GM15510 (cell line): ENCODE results near the gene GFRA4.

Experiments
- POLR2A ChIP-seq: IDR thresholded peaks from 3 replicates; pipeline ENCODE4 v1.6.1; 2011; ENCODE audit warnings: borderline replicate concordance; ENCODE audit not compliant: insufficient read length; ENCODE audit errors: extremely low read depth

The GFRA4 gene

DNA sequence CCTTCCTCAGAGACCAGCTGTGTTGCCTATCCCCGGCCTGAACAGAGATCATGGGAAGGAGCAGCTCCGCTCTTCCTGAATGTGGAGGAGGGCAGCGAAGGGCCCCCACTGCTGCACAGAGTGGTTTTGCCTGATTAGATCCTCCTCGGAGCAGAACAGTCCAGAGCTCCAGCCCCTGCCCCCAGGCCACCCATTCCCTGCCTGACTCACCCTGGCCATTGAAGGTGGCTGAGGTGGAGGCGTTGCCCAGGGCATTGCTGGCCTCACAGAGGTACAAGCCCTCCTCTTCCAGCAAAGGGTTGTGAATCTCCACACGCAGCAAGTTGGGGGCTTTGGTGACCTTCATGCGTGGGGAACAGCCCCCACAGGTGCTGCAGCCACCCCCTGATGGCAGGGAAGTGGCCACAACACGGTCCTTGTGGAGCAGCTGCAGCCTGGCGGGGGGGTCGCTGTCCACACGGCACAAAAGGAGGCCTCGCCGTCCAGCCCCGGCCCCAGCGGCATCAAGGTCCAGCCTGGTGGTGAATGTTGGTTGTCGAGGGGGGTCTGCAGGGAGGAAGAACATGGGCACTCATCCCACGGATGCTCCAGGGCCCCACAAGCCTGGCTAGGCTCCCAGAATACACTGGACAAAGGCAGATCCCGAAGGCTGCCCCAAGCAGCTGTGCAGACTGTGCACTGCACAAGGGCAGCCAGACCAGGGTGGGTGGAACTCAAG lies 34.5 kb upstream of the GFRA4 start:
- no peak for TF ChIP-seq POLR2A

DNA sequence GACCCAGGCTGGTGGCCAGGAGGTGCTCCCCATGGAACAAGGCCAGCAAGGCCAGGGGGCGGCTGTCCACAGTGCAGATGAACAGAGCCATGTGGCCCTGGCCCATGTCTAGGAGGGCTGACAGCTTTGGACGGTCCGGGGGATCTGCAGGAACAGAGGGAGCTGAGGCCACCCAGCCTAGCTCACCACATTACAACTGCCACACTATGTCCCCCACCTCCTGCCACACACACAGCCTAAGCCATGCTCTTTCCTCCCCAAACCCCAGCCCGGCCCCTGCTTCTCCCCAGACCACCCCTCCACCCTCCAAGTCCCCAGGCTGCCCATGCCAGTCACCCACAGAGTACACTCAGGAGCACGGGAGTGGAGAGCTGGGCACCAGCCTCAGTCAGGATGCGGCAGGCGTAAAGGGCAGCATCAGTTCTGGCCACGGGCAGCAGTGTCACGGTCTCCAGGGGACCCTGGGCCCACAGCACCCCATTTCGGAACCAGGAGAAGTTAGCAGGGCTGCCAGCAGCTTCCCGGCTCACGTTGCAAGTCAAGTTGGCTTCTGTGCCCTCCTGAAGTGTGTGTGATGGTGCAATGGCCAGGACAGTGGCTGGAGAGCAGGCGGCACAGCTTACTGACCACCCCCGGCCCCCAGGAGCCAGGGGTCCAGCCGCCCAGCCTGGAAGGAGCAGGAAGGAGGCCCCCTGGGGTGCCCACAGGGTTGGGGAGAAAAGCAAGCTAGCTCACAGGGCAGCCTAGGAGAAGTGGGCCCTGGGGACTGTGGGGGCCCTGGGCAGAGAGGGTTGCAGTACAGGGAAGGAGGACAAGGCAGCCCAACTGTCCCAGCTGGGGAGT lies 33.8 kb upstream of the GFRA4 start:
- no peak for TF ChIP-seq POLR2A

DNA sequence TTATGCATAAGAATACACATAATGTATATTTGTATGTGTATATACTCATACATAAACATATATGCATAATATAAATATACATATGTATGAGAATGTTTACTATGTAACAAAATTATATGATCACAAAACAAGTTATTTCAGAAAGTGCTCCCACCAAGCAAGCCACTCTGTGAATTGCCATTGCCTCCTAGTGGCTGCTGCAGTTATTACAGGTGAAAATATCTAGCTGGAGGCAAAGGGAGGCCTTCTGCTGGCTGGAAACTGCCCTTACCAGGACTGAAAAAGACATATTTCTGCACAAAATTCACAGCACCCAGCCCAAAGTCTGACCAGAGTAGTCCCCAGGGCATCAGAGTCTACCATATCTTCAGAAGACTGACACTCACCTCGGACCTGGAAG lies 33.0 kb upstream of the GFRA4 start:
- no peak for TF ChIP-seq POLR2A

DNA sequence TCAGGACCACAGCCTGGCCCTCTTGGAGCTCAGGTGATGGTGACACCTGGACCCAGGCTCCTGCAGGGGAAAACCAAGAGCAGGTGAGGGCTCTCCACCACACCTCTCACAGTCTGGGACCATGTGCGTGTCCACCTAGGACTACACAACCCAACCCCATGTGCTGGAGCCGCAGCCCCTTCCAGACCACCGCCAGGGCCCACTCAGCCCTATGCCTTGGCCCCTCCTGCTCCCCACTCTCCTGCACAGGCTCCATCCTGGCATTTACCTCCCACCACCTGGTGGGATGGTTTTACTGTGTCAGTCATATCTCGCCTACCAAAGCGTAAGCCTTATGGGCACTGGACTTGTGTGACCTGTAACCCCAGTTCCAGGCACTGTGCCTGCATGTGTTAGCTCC lies 31.7 kb upstream of the GFRA4 start:
- no peak for TF ChIP-seq POLR2A

DNA sequence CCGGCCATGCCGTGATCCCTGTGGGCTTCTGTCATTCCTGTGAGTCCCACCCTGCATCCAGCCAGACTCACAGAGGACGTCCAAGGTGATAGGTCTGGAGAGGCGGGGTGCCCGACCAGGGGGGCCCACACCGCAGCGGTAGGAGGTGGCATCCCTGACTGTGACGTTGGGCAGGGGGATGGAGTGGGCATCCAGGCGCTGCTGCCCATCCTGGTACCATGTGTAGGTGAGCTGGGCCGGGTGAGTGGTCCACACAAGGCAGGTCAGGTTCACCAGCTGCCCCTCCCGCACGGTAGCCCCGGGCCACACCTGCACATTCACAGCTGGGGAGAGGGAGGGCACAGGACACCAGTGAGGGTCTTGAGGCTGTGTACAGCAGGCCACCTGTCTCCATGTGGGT lies 30.2 kb upstream of the GFRA4 start:
- no peak for TF ChIP-seq POLR2A

DNA sequence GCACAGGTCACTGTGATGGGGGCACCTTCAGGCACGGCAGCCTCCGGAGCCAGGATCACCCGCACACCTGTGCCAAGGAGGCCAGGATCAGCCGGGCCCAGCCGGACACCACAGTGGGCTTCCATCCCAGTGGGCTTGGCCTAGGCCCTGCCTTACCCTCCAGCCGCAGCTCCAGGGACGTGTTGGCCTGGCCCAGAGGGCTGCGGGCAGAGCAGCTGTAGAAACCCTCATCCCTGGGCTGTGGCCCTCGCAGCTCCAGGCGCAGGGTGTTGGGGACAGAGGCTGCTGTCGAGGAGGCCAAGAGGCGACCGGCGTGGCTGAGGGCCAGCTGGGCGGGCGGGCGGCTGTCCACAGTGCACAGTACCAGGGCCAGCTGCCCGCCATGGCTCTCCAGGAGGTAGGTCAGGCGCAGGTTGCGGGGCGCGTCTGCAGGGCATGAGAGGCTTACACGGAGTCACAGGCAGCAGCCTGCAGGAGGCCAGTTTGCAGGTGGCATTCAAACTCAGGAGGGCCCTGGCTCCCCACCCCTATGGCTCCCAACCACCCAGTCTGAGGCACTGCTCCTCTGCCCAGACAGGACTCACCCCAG lies 29.6 kb upstream of the GFRA4 start:
- TF ChIP-seq POLR2A: no peak

DNA sequence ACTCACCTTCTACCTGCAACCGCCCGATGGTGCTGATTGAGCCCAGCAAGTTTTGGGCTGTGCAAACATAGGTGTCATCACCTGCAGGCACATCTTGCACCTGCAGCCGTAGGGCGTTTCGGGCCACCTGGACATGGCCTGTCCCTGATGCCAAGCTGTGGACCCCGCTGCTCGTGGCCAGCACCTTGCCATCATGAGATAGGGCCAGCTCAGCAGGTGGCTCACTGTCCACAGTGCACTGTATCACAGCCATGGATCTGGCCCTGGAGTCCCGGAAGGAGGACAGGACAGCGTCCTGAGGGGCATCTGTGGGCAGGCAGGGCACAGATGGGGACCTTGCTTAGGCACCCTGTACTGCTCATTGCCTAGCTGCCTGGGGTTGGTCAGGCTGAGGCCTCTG lies 28.7 kb upstream of the GFRA4 start:
- TF ChIP-seq POLR2A: no peak

DNA sequence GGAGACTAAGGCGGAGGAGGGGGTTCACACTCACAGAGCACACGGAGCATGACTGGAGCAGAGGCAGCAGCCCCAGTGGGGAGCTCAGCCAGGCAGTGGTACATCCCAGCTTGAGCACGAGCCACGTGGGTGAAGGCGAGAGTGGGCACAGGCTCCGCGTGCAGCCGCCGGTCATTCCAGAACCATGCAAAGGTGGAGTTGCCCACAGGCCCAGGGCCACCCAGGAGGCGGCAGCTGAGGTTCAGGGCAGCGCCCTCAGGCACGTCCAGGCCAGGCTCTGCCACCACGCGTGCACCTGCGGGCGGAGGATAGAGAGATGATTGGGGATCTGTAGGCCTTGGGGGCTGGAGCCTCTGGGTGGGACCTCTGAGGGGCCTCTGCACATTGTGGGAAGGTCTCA lies 28.1 kb upstream of the GFRA4 start:
- no peak for TF ChIP-seq POLR2A

DNA sequence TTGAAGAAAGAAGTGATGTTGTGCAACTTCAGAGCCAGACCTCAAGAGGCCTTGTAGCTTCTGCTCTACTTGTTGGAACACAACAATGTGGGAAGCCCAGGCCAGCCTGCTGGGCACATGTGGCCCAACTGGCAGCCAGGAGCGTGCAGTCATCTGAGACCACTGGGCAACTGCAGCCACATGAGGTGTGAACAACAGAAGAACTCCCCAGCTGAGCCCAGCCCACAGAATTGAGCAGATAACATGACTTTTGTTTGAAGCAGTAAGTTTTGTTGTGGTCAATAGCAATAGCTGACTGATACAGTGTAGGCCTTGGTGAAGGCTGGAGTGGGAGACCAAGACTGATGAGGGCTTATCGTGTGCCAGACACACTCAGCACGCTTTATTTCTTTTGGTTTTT lies 27.2 kb upstream of the GFRA4 start:
- TF ChIP-seq POLR2A: no peak

DNA sequence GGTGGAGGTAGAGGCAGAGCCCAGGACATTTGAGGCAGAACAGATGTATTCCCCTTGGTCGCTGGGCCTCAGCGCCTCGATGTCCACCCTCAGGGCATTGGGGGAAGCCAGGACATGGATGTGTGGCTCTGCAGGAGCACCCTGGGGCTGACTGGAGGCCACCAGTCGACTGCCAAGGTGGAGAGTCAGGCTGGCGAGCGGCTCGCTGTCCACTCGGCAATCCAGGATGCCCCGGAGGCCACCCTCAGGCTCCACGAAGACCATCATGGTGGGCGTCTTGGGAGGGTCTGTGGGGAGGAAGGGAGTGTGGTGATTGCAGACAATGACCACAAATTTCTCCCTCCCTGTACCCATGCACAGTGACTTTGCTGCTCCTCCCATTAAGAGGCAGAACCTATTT lies 26.8 kb upstream of the GFRA4 start:
- no peak for TF ChIP-seq POLR2A

DNA sequence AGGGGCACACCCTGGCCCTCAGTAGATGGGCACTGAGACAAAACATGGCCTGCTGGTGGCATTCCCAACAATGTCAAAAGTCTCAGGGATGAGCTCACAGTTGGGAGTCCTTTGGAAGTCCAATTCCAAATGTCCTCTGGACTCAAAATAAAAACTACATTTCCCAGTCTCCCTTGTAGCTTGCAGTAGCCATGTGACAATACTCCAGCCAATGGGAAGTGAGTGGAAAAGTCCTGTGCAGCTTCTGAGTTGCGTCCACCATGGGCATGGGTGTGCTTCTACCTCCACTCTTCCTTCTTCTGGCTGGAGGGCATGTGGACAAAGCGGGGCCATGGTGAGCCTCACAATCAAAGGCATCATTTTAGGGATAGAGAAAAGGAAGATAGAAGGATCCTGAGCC lies 24.5 kb upstream of the GFRA4 start:
- TF ChIP-seq POLR2A: no peak

DNA sequence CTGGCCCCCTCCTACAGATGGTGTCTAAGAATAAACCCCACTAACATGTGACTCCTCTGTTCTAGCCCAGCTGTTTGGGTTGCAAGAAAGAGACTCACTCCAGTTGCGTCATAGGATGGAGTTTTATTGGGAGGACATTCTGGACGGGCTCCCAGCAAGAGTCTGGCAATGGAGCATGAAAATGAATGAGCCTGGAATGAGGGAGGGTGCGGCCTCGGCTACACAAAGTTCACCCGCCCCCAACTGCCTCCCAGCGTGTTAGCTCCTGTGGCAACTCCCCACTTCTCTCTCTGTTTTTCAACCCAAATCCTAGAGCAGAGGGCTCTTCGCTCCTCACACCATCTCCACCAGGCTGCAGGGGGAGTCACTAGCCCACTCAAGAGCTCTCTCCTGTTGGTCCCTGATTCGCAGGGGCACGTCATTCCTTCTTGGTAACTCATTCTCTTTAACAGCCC lies 23.7 kb upstream of the GFRA4 start:
- TF ChIP-seq POLR2A: no peak

DNA sequence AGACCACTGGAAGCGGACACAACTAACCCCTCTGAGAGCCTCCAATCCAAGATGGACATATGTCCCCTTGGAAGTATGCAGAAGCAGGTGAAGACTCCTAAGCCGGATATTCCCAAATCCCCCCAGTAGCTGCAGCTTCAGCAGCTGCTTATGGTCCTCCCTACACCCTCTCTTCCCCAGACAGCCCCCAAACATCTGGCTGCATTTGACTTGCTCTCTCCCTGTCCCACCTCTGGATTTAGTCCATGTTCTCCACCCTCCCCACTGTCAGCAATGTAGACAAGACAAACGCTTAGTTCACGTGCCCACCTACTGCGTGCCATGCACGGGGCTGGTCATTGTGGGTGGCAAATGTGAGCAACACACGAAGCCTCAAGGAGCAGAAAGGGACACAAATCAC lies 23.2 kb upstream of the GFRA4 start:
- TF ChIP-seq POLR2A: no peak

DNA sequence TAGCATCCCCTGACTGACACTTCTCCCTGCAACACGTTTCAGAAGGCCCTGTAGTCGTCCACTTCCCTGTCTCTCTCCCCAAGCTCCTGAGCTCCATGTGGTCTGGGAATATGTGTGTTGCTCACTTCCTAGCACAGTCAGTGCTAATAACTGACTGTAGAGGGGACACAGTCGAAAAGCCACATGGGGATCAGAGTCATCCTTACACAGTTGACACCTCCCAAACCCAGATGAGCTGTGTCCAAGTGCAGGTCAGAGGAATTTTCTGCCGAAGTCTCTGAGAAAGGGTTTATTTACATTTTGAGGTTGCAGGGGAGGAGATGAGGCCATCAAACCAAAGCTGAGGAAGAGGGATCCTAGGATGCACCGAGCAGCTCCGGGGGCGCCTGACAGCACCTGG lies 22.1 kb upstream of the GFRA4 start:
- TF ChIP-seq POLR2A: no peak

DNA sequence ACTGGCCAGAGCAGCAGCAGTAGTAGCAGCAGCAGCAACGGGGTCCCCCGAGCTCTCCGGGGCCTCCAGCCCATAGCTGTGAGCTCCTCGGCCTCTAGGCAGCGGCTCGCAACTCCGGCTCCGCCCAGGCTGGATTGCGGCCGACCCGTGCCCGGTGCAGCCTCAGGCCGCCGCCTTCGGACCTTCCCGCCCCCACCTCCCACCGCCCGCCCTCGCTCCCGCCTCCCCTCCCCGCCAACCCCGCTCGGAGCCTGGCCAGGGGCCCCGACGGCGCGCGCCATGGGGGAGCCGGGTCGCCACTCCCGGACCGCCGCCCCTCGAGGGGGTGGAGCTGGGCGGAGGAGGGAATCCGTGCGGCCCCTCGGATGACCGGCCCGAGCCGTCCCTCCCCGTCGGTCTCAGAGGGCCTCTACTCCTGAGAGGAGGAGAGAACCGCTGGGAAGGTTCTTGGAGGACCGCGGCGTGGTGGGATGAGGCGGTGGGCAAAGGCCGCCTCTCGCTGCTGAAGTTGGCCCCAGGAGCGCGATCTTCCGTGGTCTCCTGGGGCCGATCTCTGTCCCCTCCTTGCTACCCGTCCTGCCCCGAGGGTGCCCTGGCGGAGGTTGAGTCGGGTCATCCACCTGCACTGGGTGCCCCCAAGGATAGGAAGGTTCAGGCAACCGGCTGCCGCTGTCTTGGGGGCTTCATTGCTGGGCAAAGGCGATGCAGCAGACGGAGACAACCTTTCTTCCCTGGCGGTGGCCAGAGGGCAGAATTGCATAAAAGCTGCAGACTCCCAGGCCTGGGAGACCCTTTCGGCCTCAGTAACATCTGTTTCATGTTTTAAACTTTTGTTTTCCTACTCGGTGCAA lies 19.0 kb upstream of the GFRA4 start, which contains the start of gene ADAM33:
Gene ADAM33, minus strand, starts transcription at position 80 of the 851 bp plus-strand sequence. Its CDS starts 6 bp downstream, at position 74.
- TF ChIP-seq POLR2A: no peak

DNA sequence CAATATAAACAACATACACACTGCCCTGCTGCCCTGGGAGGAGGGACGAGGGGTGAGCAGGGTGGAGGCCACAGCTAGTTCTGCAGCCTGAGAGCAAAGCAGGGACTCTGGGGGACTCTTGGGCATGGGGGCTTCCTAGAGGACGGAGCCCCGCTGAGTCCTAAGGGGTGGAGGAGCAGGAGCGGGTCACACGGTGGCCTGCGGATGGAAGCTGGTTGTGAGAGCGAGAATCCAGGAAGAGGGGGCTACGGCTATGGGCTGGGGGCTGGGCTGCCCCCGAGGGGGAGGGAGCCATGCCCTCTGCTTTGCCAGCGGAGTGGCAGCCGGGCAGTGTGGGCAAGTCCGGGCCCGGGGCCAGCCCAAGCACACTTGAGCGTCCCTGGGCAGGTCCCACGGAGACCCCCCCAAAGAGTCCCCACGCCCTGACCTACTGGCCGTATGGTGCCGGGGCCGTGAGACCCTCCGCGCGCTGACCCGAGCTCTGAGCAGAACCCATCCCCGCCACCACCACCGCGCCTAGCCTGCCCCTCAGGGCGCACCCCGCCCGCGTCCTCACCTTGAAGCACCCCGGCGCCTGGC lies 18.2 kb upstream of the GFRA4 start:
- no peak for TF ChIP-seq POLR2A
